ENCODE results near the gene UCP3.

GRCh38 chr11:73981051-73981805, 27.7 kb downstream of the UCP3 start:
- TF ChIP-seq CTCF (IDR thresholded peaks at IDR 0.05; ENCODE audit: borderline replicate concordance, extremely low read depth, low read length, poor library complexity, severe bottlenecking) (no peak), EZH2 (IDR thresholded peaks at IDR 0.05; ENCODE audit: borderline replicate concordance, low read depth, low read length, severe bottlenecking) (no peak)
